HG03354 (cell line): Measurements from ENCODE around the gene EFHC2.

Experiments used
- ATAC-seq: cut with Tn5 transposase; IDR thresholded peaks from one replicate; pipeline ENCODE4 v1.9.1; 2021; ENCODE audit warnings: mild to moderate bottlenecking; ENCODE audit not compliant: unreplicated experiment, poor library complexity, severe bottlenecking

The EFHC2 gene

GRCh38 chrX:44162964-44163475 is 180.5 kb downstream of the EFHC2 start:
- no peak for ATAC-seq

GRCh38 chrX:44157858-44158257 is 185.6 kb downstream of the EFHC2 start:
- no peak for ATAC-seq

DNA sequence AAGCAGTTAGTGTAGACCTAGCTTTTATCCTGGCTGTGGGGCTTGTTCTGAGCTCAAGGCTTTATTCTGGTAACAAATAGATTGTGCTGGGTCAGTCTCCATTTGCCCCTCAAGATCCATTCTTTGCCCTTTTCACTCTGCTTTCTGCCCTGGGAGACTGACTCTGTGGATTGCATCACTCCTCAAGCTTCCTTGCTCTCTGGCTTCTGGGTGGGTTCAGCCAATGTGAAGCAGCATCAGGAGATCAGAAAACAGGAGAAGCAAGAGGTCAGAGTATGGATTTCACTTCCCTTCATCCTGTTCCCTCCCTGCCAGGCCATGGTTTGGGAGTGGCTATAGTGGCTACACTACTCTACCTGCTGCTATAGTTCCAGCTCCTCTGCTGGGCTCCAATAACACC is 186.2 kb downstream of the EFHC2 start:
- no peak for ATAC-seq

- ATAC-seq = no peak
These were observed 186.7 kb downstream of the EFHC2 start for GRCh38 chrX:44156726-44157125.

- no peak for ATAC-seq
These were observed 188.3 kb downstream of the EFHC2 start for GRCh38 chrX:44155126-44155525.

GRCh38 chrX:44152852-44153251 is 190.6 kb downstream of the EFHC2 start:
- no peak for ATAC-seq

DNA sequence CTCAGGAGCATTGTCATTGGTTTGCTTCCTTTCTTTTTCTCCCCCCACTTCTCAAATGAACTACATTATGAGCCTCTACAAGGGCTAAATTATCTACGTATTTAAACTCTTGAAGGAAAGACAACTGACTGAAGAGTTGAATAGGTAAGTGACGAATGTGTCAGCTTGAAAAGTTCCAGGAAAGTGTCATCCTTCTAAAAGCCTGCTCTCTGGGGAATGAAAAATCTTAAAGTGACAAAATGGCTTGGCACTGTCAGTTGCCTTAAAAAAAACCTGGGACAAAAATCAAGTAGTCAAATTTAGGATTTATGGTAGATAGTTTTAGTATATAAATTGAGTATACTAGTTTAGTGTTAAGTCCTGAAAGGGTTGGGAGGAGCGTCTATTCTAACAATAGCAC is 196.3 kb downstream of the EFHC2 start:
- ATAC-seq = no peak

GRCh38 chrX:44144177-44144945 is 199.1 kb downstream of the EFHC2 start:
- ATAC-seq = no peak

GRCh38 chrX:44143061-44143602 is 200.3 kb downstream of the EFHC2 start:
- ATAC-seq = no peak

DNA sequence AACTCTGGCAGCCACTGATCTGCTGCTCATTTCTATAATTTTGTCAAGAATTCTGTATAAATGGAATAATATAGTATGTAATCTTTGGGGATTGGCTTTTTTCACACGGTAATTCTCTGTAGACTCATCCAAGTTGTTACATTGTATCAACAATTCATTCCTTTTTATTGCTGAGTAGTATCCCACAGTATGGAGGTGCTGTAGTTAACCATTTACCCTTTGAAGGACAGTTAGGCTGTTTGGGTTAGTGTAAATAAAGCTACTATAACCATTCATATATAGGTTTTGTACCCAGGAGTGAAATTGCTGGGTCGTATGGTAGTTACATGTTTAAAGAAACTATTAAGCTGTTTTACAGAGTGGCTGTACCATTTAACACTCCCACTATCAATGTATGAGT is 213.3 kb downstream of the EFHC2 start:
- no peak for ATAC-seq

DNA sequence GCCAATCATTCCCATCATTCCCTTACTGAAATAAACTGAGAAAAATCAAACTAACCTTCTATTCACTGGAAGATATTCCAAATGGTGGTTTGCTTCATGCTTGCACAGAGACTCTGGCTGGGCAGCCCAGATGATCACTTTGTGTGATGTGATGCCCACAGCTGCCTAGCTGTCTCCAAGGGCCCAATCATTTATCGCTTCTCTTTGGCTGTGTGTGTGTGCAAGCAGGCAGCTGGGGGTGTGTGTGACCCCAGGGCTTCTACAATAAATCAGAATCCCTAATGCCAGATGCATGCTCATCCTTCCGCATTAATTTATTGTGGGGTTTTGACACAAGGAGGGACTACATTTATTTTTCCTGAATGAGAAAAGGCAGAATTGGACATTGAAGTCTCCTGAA is 230.1 kb downstream of the EFHC2 start:
- ATAC-seq = no peak

GRCh38 chrX:44106864-44107263 is 236.6 kb downstream of the EFHC2 start:
- ATAC-seq = no peak

DNA sequence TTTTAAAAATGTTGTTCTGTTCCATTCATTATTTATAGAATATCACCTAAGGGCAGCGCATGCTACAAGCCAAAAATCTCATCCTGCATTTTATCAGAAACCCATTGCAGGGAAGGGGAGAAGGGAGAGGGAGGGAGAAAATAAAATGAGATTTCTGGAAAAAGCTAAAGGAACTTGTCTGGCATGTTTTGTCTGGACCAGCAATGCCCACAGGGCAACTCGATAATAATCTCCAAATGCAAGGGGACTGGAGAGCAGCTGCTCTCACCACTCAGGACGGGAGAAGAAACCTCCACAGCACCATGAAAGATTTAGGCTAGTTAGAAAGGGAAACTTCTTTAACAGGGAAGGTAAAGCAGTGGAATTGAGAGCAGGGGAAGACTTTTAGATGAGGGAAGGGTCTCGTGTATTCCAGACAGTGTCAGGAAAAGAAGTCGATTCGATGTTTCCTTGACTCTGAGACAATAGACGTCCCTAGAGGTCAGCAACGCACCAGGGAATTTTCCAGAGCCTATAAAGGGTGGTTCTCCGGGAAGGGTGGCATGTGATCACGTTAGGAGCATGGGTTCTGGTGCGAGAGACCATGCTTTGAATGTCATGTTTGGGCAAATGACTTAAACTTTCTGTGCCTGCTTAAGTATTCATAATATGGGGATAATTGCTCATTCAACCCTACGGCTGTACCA is 238.1 kb downstream of the EFHC2 start:
- ATAC-seq = no peak

- no peak for ATAC-seq
These were observed 238.8 kb downstream of the EFHC2 start for GRCh38 chrX:44104699-44105098.

- ATAC-seq = no peak
These were observed 242.2 kb downstream of the EFHC2 start for GRCh38 chrX:44101281-44101680.

DNA sequence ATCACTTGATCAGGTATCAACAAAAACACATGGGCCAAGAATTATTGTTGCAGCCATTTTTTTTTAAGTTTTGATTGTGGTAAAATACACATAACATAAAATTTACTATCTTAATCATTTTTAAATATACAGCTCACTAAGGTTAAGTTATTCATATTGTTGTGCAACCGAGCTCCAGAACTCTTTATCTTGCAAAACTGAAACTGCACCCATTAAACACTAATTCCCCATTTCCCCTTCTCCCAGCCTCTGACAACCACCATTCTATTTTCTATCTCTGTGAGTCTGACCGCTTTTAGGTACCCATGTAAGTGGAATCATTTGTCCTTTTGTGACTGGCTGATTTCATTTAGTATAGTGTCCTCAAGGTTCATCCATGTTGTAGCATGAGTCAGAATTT is 244.1 kb downstream of the EFHC2 start:
- no peak for ATAC-seq
